CMK (cell line): ENCODE results near the gene MALRD1.
"Not testable (repeated sequence)": the region's sequence is repeated elsewhere in the genome, so short reads cannot be mapped to it uniquely, and the experiment has no call there.

ENCODE experiments used
- DNase-seq: peaks from one replicate; pipeline ENCODE4 v3.0.0-alpha.2; 2010; ENCODE audit warnings: low read depth

The MALRD1 gene

GRCh38 chr10:19498393-19499290 is 450.0 kb downstream of the MALRD1 start:
- no peak for DNase-seq

DNA sequence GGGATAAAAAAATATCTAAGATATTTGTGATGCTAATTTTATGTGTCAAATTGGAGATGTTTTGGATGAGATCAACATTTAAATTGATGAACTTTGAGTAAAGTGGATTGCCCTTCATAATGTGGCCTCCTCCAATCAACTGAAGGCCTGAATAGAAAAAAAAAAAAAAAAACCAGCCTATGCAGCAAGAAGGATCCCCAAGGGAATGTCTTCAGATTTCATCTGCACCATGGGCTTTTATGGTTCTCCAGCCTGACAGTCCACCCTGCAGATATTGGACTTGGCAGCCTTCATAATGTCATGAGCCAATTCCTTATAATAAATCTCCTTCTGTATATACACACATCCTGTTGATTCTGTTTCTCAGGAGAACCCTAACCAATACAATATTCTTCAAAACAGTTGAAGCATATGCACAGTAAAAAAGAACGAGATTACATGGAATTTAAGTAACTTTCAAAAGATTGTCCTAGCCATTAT is 450.7 kb downstream of the MALRD1 start:
- DNase-seq: no peak

GRCh38 chr10:19500959-19501358 is 452.4 kb downstream of the MALRD1 start:
- no peak for DNase-seq

DNA sequence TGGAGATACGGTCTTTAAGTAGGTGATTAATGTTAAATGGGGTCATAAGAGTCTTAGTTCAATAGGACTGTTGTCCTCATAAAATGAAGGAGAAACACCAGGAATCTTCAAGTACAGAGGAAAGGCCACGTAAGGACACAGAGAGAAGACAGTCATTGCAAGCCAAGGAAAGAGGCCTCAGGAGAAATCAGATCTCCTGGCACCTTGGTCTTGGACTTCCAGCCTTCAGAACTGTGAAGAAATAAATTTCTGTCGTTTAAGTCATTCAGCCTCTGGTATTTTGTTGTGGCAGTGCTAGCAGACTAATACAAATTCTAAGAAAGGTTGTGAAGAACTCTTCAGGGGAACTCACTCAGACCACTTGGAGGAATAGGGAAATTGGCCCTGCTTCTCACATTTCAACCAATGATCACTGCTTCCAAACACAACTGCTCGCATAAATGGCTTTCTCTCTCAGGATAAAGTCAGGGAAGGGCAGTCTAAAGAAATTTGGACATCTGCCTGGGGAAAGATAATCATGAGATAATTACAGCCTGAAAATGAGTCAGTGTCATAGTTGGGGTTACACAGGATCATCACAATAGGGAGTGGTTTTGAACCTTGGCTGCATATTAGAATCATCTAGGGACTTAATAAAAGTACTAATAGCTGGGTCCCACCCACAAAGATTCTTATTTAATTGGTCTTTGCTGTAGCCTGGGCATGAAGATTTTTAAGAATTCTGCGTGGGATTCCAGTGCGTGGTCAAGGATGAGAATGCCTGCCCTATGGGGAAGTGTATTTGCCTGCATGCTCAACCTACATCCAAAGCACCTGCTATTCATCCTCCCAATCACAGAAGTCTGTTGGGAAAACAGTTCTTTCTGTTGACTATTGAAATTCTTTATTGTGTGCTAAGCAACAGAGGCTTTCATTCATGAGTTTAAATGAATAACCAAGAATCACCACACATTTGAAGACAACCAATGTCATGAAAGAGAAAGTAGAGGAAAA is 457.0 kb downstream of the MALRD1 start:
- DNase-seq: no peak

DNA sequence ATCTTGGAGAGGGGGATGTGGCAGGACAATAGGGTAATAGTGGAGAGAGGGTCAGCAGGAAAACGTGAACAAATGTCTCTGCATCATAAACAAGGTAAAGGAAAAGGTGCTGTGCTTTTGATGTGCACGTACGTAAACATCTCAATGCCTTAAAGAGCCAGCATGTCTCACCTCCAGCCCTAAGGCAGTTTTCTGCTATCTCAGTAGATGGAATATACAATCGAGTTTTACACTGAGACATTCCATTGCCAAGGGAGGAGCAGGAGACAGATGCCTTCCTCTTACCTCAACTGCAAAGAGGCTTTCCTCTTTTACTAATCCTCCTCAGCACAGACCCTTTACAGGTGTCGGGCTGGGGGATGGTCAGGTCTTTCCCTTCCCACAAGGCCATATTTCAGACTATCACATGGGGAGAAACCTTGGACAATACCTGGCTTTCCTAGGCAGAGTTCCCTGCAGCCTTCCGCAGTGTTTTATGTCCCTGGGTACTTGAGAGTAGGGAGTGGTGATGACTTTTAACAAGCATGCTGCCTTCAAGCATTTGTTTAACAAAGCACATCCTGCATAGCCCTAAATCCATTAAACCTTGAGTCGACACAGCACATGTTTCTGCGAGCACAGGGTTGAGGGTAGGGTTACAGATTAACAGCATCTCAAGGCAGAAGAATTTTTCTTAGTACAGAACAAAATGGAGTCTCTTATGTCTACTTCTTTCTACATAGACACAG is 461.6 kb downstream of the MALRD1 start:
- DNase-seq: not testable (repeated sequence)

DNA sequence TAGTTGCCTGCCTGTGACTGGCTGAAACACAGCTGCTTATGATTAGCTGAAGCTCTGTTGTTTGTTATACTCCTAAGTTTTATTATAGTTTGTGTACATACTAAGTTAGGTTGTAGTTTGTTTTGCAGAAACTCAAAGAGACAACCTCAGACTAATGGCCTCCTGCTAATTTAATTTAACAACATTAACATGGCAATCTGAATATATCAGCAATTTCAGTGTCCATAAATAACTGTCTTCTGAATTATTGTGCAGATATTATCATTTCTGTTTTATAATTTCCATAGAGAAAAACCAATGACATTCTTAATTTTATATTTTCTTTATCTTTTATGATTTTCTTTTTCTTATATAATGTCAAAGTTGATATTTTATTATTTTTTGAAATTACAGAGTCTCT is 469.5 kb downstream of the MALRD1 start:
- no peak for DNase-seq

GRCh38 chr10:19518632-19519031 is 470.0 kb downstream of the MALRD1 start:
- no peak for DNase-seq

- DNase-seq: no peak
Measured at GRCh38 chr10:19531324-19531723, 482.7 kb downstream of the MALRD1 start.

DNA sequence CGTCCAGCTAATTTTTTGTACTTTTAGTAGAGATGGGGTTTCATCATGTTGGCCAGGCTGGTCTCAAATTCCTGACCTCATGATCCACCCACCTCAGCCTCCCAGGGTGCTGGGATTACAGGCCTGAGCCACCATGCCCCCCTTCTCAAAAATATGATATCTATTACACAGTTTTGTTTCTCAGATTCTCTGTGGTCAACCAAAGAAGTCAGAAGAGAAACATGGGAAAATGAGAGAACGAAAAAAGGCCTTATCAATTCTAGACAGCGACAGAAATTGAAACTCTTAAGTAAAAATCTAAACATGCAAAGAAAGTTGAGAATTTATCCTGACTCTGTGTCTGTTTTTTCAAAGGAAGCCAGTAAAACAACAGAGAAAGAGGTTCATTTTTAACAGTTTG is 483.8 kb downstream of the MALRD1 start:
- DNase-seq: no peak

GRCh38 chr10:19541299-19541698 is 492.7 kb downstream of the MALRD1 start:
- no peak for DNase-seq

GRCh38 chr10:19546224-19546623 is 497.6 kb downstream of the MALRD1 start:
- DNase-seq: no peak

DNA sequence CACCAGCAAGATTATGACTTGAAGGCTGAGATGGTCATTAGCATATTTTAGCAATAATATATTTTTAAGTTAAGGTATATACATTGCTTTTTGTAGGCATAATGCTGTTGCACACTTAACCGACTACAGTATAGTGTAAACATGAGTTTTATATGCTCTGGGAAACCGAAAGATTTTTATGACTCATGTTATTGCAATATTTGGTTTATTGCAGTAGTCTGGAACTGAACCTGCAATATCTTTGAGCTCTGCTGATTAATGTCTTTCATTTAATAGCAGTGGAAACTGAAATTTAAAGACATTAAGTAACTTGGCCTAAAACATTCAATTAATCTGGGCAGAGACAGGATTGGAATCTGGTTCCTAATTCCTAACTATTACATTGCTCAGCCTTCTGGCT is 500.9 kb downstream of the MALRD1 start:
- no peak for DNase-seq

DNA sequence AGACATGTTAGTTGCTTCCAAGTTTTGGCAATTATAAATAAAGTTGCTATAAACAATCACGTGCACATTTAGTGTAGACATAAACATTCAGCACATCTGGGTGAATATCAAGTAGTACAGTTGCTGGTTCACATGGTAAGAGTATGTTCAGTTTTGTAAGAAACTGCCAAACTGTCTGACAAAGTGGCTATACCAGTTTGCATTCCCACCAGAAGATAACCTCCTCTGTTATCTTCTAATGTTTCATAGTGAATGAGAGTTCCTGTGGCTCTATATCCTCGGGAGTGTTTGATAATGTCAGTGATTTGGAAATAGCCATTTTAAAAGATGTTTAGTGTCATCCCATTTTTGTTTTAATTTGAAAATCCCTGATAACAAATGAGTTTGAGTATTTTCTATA is 508.1 kb downstream of the MALRD1 start:
- no peak for DNase-seq

DNA sequence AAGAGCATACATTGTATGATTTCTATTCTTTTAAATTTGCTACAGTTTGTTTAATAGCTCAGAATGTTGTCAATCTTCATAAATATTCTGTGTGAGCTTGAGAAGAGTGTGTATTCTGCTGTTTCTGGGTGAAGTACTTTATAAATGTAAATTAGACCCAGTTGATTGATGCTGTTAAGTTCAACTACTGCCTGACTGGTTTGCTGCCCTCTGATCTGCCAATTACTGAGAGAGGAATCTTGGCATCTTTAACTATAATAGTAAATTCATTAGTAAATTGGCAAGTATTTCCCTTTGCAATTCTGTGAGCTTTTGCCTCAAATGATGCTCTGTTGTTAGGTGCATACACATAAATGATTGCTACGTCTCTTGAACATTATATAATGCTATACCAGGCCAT is 512.6 kb downstream of the MALRD1 start:
- DNase-seq: no peak

DNA sequence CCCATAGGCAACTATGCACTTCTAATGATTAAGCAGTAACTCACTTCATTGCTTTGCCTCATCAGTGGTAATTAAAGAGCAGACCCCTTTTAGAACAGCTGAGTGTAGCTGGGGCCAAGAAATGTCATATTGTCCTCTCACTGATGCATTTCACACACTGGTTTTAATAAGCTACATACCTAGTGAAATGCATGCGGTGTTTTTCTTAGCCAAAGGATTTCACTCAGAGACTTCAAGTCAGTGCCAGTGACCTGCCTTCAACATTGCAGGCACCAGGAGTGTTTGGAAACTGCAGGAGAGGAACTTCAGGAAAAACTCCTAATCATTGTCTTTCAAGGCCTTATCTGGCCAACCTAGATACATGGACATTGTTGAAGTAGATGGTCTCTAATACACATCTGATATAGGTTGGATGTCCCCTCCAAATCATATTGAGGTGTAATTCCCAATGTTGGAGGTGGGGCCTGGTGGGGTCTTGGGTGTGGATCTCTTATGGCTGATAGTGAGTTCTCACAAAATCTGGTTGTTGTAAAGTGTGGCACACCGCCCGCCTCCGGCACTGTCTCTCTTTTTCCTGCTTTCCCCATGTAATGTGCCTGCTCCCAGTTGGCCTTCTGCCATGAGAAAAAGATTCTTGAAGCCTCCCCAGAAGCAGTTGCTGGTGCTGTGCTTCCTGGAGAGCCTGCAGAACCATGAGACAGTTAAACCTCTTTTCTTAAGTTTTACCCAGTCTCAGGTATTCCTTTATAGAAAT is 515.0 kb downstream of the MALRD1 start:
- DNase-seq: no peak

DNA sequence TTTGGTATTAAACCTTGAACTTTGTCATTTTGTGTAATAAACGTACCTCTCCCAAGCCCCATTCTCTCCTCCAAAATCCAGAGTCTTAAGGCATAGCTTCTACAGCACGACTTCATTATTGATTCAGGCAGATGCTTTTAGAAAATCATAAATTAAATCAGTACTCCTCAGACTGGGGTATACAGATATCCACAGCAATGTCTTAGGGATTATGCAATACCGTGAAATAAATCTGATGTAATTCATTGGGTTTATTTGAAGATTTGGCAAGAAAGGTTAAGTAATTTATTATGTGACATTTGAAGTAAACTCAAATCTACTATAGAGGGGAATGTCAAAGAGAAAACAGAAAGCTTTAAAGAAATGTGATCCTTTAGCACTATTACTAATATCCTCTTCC is 521.5 kb downstream of the MALRD1 start:
- no peak for DNase-seq

DNA sequence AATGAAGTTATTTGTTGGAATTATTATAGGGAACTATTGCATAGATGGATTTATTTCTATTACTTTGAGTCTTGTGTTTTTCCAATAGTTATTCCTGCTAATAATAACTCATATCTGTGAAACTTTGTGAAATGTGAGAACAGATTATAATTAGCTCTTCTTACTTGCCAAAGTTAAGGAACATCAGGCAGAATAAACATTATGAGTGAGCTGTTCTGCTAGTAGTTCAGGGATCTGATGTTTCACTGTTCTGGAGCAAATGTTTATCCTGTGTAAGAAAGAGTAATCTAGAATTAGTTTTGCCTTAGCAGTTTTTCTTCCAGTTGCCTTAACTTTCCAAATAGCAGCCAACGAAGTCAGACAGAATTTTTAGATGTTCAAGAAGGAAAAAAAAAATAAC is 522.4 kb downstream of the MALRD1 start:
- no peak for DNase-seq

DNA sequence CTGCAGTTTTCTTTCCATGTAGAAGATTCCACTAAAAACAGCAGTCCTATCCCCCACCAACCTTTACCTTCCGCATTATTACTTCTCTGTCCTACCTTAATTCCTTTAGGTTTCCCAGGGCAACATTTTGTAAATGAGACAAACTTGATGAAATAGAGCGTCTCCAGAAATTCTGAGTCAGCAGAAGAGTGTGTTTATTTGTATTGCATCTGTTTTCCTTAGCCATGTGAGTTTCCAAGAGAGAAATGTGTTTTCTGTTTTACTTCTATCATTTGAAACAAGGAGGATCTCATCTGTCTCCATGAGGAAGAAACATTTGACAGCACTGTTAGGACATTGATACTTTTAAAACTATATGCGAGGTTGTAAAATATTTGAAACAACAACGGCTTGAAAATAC is 523.5 kb downstream of the MALRD1 start:
- no peak for DNase-seq

GRCh38 chr10:19576576-19576975 is 528.0 kb downstream of the MALRD1 start:
- DNase-seq: no peak

DNA sequence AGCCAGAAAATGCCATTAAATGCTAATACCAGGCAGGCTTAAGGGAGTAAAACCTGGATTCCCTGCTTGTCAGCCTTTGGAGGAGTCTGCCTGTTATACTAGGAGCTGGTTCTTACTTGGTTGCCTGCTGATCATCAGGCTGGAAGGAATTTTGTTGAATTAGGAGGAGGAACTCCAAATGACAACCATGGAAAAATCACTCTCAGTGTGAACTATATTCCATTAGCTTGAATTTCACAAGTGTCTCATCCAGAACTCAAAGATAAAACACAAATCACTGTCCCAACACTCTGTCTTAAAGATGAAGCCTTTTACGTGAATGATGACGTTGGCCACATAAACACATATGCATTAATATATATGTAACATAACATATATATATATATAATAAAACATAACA is 528.8 kb downstream of the MALRD1 start:
- no peak for DNase-seq

DNA sequence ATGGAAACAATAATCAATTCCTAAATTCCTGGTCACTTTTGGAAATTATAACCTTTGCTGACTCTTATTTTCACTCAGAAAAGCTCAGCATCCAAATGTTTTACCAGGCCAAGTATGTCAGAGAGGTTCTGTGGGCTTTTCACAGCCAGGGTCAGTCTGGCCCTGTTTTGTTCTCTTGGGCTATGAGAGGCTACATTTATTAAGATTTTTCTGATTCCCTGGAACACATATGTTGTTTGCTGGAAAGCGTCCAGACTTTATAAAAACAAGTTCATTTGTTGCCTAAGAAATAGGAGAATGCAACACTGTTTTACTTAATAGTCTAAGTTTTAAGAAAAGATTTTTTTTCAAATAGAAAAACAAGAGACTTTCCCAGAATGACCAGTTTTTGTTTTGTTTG is 529.2 kb downstream of the MALRD1 start:
- DNase-seq: no peak
